ENCODE results near the gene DOCK2.
"Not testable (repeated sequence)": the region's sequence is repeated elsewhere in the genome, so short reads cannot be mapped to it uniquely, and the experiment has no call there.

The DOCK2 gene

GRCh38 chr5:169832304-169832703 is 195.2 kb downstream of the DOCK2 start:
- no peak overlapping the region for H3K4me3 ChIP-seq (ENCODE audit: low read length)
- DNase-seq (ENCODE audit: low read depth) = no peak
- no peak for TF ChIP-seq CTCF (IDR thresholded peaks at IDR 0.05; ENCODE audit: insufficient read depth, low read depth, low read length, missing control alignments)

- no peak for TF ChIP-seq CTCF (IDR thresholded peaks at IDR 0.05; ENCODE audit: insufficient read depth, low read depth, low read length, missing control alignments)
- no peak for DNase-seq (ENCODE audit: low read depth)
- H3K4me3 ChIP-seq (ENCODE audit: low read length) = no peak overlapping the region
Observed at GRCh38 chr5:169832845-169833244, 195.8 kb downstream of the DOCK2 start.

- peak; percentile 32 for DNase-seq (ENCODE audit: low read depth)
Observed at GRCh38 chr5:169833681-169834292, 196.7 kb downstream of the DOCK2 start.

GRCh38 chr5:169834540-169834939 is 197.5 kb downstream of the DOCK2 start:
- not testable (repeated sequence) for DNase-seq (ENCODE audit: low read depth); H3K4me3 ChIP-seq (ENCODE audit: low read length)

More at GRCh38 chr5:169833681-169834292, 196.7 kb downstream of the DOCK2 start:
- H3K4me3 ChIP-seq (ENCODE audit: low read length) = not testable (repeated sequence)

- TF ChIP-seq CTCF (IDR thresholded peaks at IDR 0.05; ENCODE audit: insufficient read depth, low read depth, low read length, missing control alignments) = no peak
- DNase-seq (ENCODE audit: low read depth) = no peak
- H3K4me3 ChIP-seq (ENCODE audit: low read length) = no peak overlapping the region
Observed at GRCh38 chr5:169836835-169837536, 199.9 kb downstream of the DOCK2 start.

GRCh38 chr5:169837686-169838085 is 200.6 kb downstream of the DOCK2 start:
- TF ChIP-seq CTCF (IDR thresholded peaks at IDR 0.05; ENCODE audit: insufficient read depth, low read depth, low read length, missing control alignments) = no peak
- DNase-seq (ENCODE audit: low read depth) = no peak
- no peak overlapping the region for H3K4me3 ChIP-seq (ENCODE audit: low read length)

- no peak overlapping the region for H3K4me3 ChIP-seq (ENCODE audit: low read length)
- no peak for DNase-seq (ENCODE audit: low read depth)
- TF ChIP-seq CTCF (IDR thresholded peaks at IDR 0.05; ENCODE audit: insufficient read depth, low read depth, low read length, missing control alignments) = no peak
Observed at GRCh38 chr5:169838688-169839087, 201.6 kb downstream of the DOCK2 start.

- H3K4me3 ChIP-seq (ENCODE audit: low read length) = no peak overlapping the region
- DNase-seq (ENCODE audit: low read depth) = no peak
- TF ChIP-seq CTCF (IDR thresholded peaks at IDR 0.05; ENCODE audit: insufficient read depth, low read depth, low read length, missing control alignments) = no peak
Observed at GRCh38 chr5:169840405-169840804, 203.3 kb downstream of the DOCK2 start.
